Measurements from ENCODE around the gene ORAI1.
A peak's percentile ranks its signal among the peaks of the same experiment; 100 is the strongest.
"Not testable (repeated sequence)": the region's sequence is repeated elsewhere in the genome, so short reads cannot be mapped to it uniquely, and the experiment has no call there.

ORAI1 gene

GRCh38 chr12:121626087-121626852, at the start of gene ORAI1:
TSS of gene ORAI1 (plus strand) at chr12:121626530.
- DNase-seq (ENCODE audit: low read depth): peak; percentile 87

DNA sequence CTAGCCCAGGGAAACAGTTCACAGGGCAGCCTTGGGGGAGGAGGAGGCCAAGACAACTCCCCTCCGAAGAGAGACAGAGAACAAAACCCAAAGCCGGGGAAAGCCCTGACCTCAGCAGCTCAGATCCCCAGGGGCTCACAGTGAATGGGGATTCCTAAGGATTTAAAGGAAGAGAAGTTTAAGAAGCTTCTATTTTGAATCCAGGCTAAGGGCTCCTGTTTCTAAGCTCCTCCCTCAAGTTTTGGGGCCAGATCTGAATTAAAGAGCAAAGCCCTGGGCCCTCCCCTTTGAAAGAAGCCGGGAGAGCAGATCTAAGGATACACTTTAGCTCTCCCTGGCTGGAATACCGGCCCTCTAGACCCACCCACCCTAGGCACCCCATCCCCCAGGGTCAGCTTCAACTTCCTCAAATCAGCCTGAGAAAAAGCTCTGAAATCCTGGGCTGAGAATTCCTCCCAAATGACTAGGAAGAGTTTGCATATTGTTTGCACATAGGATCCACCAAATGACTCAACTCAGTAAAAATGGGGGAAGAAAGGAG, 49.4 kb upstream of the ORAI1 start:
- peak; percentile 64 for DNase-seq (ENCODE audit: low read depth)

- DNase-seq (ENCODE audit: low read depth): no peak
Measured at GRCh38 chr12:121577443-121578180, 48.7 kb upstream of the ORAI1 start.

- no peak for DNase-seq (ENCODE audit: low read depth)
Measured at GRCh38 chr12:121578230-121579189, 47.8 kb upstream of the ORAI1 start.

GRCh38 chr12:121579190-121579791, 47.0 kb upstream of the ORAI1 start:
- DNase-seq (ENCODE audit: low read depth): no peak

DNA sequence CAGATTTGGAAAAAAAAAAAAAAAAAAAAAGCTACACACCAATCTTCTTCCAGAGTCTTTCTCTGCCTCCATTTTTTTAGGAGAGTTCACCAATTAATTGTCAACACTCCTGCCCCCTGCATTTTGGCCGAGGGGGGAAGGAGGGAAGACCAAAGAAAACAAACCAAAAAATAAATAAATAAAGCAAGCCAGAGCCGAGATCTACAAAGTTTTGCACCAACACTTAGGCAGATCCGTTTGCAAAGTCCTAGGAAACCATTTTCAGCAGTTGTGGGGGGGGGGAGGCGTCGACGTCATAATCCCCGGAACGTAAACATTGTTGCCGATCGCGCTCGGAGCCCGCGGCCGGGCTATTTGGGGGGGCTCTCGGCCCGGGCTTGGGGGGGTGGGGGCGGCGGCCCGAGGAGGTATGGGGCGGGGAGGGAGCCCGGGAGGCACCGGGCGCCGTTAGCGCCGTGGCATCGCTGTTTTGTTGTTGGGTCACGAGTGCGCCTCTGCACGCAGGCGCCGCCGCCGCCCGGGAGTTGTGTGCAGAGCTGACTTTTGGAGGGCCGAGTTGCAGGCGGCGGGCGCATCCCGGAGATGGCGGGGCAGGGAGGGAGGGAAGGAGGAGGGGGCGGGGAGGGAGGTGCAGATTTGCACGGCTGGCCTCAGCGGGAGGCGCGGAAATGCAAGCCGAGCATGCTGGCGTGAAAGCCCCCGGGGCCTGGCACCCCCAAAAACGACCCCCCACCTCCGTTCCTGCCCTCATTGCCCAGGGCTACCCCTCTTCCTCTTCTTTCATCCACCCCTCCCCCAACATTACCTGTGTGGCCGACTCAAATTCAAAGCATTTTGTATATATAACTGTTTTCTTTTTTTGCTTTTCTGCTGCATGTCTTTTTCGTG, 46.1 kb upstream of the ORAI1 start:
- DNase-seq (ENCODE audit: low read depth): no peak

DNA sequence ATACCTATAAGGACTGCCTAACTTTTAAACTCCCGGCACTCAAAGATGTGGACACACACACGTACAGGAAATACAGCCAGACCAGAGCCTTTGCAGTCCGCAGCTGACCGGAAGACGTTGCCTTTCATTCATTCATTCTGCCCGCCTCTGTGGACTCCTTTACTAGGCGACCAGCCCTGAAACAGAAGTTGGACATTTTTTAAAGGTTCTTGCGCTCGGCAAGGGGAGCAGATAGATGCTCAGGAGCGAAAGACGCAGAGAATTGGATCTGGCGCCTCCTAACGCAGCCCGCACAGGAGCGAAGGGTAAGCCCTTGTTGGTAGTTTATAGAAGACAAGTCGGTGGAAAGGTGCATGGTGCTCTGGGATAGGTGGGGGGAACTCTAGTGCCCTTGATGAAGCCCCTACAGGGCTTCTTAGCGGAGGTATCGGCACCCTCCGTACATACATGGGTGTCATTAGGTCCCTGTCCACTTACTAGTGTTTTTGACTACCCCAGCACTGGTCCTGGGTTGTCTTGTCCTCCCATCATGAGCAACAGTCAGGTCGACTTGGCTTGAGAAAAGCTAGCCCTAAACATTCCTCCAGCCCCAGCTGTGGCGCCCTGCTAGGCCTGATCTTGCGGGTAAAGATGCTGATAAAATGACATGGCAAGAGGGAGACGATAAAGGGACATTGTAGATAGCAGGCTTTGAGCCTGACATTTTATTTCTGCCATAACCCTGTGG, 45.2 kb upstream of the ORAI1 start, which contains the start of gene KDM2B:
TSS of gene KDM2B (minus strand) at position 65 of the 727 bp plus-strand sequence. CDS start 112 bp downstream, outside the sequence.
- DNase-seq (ENCODE audit: low read depth): peak; percentile 36

- DNase-seq (ENCODE audit: low read depth): peak; percentile 46
Measured at GRCh38 chr12:121581686-121582429, 44.5 kb upstream of the ORAI1 start.

- no peak for DNase-seq (ENCODE audit: low read depth)
Measured at GRCh38 chr12:121582583-121583333, 43.6 kb upstream of the ORAI1 start.

- not testable (repeated sequence) for DNase-seq (ENCODE audit: low read depth)
Measured at GRCh38 chr12:121583334-121583661, 43.0 kb upstream of the ORAI1 start.

DNA sequence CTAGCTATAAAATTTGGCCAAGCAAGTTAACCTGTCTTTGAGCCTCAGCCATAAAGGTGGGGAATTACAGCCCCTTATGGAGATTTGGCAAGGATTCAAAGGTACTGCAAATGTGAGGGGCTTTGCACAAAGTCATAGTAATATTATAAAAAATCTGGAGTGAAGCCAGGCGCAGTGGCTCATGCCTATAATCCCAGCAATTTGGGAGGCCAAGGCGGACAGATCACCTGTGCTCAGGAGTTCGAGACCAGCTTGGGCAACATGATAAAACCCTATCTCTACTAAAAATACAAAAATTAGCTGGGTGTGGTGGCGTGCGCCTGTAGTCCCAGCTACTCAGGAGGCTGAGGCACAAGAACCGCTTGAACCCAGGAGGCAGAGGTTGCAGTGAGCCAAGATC, 41.4 kb upstream of the ORAI1 start:
- DNase-seq (ENCODE audit: low read depth): not testable (repeated sequence)

DNA sequence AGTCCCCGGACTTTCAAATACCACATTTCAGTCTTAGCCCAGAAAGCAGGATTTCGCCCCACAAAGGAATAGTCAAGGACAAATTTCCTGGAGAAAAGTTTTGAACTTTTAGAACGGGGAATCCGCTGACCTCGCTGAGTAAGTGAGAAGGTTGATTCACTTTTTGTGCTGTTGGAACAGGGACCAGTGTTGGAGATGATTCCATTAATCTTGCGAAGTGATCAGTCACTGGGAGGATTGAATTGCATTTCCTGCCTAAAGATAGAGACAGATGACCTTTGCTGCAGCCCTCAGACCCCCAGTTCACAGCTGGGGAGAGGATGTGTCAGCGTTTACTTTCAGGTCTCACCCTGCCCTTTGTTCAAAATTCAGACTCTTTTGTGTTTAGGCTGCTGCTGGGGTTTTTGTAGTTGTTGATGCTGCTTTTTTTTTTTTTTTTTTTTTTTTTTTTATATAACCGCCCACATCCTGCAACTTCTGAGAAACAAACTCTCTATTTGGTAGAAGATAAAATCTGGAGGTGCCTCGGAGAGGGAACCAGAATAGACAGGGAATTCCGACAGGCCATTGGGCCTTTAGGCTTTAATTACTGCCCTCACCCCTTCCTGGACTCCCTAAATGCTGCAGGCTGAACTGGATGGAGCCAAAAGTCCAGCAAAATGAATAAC, 35.7 kb upstream of the ORAI1 start:
- peak; percentile 70 for DNase-seq (ENCODE audit: low read depth)

GRCh38 chr12:121592320-121592719, 34.0 kb upstream of the ORAI1 start:
- DNase-seq (ENCODE audit: low read depth): no peak

GRCh38 chr12:121595520-121595919, 30.8 kb upstream of the ORAI1 start:
- DNase-seq (ENCODE audit: low read depth): no peak

- DNase-seq (ENCODE audit: low read depth): no peak
Measured at GRCh38 chr12:121596526-121596925, 29.8 kb upstream of the ORAI1 start.

DNA sequence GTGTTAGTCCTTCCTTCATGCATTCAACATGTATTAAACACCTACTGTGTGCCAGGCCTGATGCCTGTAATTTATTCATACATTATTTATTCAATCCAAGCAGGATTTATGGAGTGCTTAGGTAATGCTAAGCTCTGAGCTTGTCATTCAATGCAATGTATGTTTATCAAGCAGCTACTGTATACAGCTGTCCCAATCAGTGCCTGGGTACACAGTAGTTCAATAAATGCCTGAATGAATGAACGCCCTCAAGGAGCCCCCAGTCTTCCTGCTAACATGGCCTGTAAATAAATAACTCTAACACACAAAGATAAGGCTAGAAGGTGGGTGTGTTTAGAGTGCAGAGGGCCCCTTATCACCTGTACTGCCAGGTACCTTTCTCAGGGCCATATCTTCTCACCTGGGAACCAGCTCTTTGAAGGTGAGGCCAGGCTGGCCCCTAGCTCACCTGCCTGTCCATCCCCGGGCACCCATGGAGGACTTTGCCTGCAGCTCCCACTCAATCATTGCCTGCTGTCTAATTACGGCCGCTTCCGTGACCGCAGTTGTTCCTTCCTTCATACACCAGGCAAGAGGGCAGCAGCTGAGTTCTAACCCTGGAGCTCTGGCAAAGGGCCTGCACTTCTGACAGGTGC, 25.5 kb upstream of the ORAI1 start:
- DNase-seq (ENCODE audit: low read depth): no peak

DNA sequence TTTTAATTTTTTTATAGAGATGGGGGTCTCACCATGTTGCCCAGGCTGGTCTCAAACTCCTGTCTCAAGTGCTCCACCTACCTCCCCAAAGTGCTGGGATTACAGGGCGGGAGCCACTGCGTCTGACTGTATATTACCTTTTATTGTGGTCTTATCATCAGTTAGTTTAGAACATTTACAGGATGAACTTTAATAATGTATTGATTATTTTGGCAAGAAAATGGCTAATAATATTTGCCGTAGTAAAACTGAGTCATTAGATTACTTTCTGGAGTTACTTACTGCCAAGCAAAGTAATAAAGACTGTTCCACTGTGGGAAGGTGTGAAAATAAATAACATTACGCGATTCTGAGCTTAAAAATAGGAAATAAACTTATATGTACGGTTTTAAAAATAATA, 23.6 kb upstream of the ORAI1 start:
- no peak for DNase-seq (ENCODE audit: low read depth)

Data from stromal cell of bone marrow (primary cell).